ENCODE measurements around the gene ZNF181.

- TF ChIP-seq CTCF (IDR thresholded peaks at IDR 0.05): no peak
- no peak for TF ChIP-seq MLX (CRISPR knock-in tag; IDR thresholded peaks at IDR 0.05)
- no peak for TF ChIP-seq ATF2 (CRISPR knock-in tag; IDR thresholded peaks at IDR 0.05; ENCODE audit: borderline replicate concordance, low read depth)
- TF ChIP-seq FOXJ3 (CRISPR knock-in tag; IDR thresholded peaks at IDR 0.05; ENCODE audit: borderline replicate concordance): no peak
- no peak for TF ChIP-seq CREB1 (CRISPR knock-in tag; IDR thresholded peaks at IDR 0.05)
- TF ChIP-seq ATF3 (CRISPR knock-in tag; conservative IDR thresholded peaks at IDR 0.05): no peak
- TF ChIP-seq ETV6 (CRISPR knock-in tag; IDR thresholded peaks at IDR 0.05): no peak
- TF ChIP-seq TCF7 (CRISPR knock-in tag; IDR thresholded peaks at IDR 0.05; ENCODE audit: low read depth): no peak
- TF ChIP-seq E2F5 (CRISPR knock-in tag; IDR thresholded peaks at IDR 0.05): no peak
- no peak for TF ChIP-seq SP1 (CRISPR knock-in tag; conservative IDR thresholded peaks at IDR 0.05)
- no peak for TF ChIP-seq CBFB (CRISPR knock-in tag; IDR thresholded peaks at IDR 0.05; ENCODE audit: low read depth)
- TF ChIP-seq NR2C2 (CRISPR knock-in tag; IDR thresholded peaks at IDR 0.05): no peak
These were observed 22.2 kb upstream of the ZNF181 start for GRCh38 chr19:34711890-34712289.

Data from WTC11 (cell line).